ENCODE results near the gene SPRR3. TPM values are rescaled to one million over a fixed set of nuclear protein-coding genes. Genes with fewer than 3 reads are reported as not detected.

Gene SPRR3
- total RNA-seq, 2 experiments from 2014 or later: not detected

DNA sequence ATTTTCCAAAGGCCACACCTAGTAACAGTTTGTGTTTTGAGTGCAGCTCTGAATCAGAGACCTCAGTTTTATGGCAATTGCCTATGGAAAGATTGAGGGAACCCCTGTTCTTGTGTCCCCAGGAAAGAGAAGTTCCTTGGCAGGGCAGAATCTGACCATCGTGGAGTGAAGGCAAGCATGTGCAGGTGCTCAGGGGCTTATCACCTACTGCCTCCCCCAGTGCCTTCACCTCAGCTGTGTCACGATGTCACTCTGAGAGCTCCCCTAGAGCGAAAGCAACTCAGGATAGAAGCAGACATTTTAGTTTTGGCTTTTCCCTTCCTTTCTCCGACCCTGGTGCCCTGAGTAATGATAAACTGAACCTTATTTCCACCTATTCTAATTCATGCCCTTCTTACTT, 19.5 kb upstream of the SPRR3 start:
- Mint-ChIP-seq H3K9me3 (no peaks in the 10 kb centered on the region), H3K27ac (no peak overlapping the region), H3K4me3 (no peak overlapping the region), H3K36me3 (ENCODE audit: low read depth) (no peaks in the 10 kb centered on the region), H3K27me3 (peaks cover 16% of the 10 kb centered on the region), H3K4me1 (ENCODE audit: low read depth) (no peaks in the 10 kb centered on the region)
- TF ChIP-seq, protein P1, sequence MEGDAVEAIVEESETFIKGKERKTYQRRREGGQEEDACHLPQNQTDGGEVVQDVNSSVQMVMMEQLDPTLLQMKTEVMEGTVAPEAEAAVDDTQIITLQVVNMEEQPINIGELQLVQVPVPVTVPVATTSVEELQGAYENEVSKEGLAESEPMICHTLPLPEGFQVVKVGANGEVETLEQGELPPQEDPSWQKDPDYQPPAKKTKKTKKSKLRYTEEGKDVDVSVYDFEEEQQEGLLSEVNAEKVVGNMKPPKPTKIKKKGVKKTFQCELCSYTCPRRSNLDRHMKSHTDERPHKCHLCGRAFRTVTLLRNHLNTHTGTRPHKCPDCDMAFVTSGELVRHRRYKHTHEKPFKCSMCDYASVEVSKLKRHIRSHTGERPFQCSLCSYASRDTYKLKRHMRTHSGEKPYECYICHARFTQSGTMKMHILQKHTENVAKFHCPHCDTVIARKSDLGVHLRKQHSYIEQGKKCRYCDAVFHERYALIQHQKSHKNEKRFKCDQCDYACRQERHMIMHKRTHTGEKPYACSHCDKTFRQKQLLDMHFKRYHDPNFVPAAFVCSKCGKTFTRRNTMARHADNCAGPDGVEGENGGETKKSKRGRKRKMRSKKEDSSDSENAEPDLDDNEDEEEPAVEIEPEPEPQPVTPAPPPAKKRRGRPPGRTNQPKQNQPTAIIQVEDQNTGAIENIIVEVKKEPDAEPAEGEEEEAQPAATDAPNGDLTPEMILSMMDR (IDR thresholded peaks at IDR 0.05): no peak
- ChIA-PET CTCF (no interaction called here), POLR2A (no interaction called here)
- ATAC-seq (no peak), DNase-seq (no peak)
- intact Hi-C loops (cut with micrococcal nuclease): no loop called here

DNA sequence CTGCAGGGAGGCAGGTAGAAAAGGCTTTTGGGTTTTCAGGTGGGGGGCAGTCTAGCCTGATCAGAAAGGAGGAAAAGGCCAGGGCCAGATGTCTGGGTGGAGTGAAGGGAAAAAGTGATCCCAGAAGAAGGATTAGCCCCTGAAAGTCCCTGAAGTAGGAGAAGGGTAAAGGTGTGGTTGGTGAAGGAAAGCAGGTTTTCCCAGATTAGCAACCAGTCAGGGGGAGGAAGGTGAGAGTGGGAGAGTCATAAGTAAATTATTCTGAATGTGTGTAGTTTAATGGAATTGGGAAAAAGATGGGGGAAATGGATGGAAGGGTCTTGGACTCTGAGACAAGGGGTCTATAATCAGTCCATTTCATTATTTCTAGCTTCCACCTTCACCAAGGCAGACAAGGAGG, 18.3 kb upstream of the SPRR3 start:
- no peaks in the 10 kb centered on the region for H3K4me1 Mint-ChIP-seq (ENCODE audit: low read depth)
- DNase-seq (no peak), ATAC-seq (no peak)
- POLR2A ChIA-PET: interaction anchor here (0.7 kb wide), 1 partner anchor 50 kb away, joined by 3 read pairs; no protein-coding TSS in a partner anchor
- no peak overlapping the region for H3K27ac Mint-ChIP-seq
- H3K9me3 Mint-ChIP-seq: no peaks in the 10 kb centered on the region
- CTCF ChIA-PET: no interaction called here
- H3K27me3 Mint-ChIP-seq: peaks cover 21% of the 10 kb centered on the region
- TF ChIP-seq, protein P1 (IDR thresholded peaks at IDR 0.05): no peak
- intact Hi-C loops (cut with micrococcal nuclease): no loop called here
- no peaks in the 10 kb centered on the region for H3K36me3 Mint-ChIP-seq (ENCODE audit: low read depth)
- H3K4me3 Mint-ChIP-seq: no peak overlapping the region

GRCh38 chr1:152983743-152984142, 17.8 kb upstream of the SPRR3 start, which contains the start of gene SPRR1A:
Gene SPRR1A (plus strand): TSS chr1:152984081. CDS start chr1:152985231, 1,150 bp downstream.
- peaks cover 24% of the 10 kb centered on the region for H3K27me3 Mint-ChIP-seq
- POLR2A ChIA-PET: no interaction called here
- DNase-seq (no peak), ATAC-seq (no peak)
- no peak within 1 kb of the TSS for H3K27ac Mint-ChIP-seq
- no peak within 1 kb of the TSS for H3K4me3 Mint-ChIP-seq
- CTCF ChIA-PET: no interaction called here
- intact Hi-C loops (cut with micrococcal nuclease): no loop called here
- TF ChIP-seq, protein P1 (IDR thresholded peaks at IDR 0.05): no peak
- no peaks in the 10 kb centered on the region for H3K9me3 Mint-ChIP-seq
- H3K36me3 Mint-ChIP-seq (ENCODE audit: low read depth): no peaks in the 10 kb centered on the region
- no peaks in the 10 kb centered on the region for H3K4me1 Mint-ChIP-seq (ENCODE audit: low read depth)

- DNase-seq (no peak), ATAC-seq (no peak)
- TF ChIP-seq, protein P1 (IDR thresholded peaks at IDR 0.05): no peak
- H3K27ac Mint-ChIP-seq: no peak overlapping the region
- H3K4me1 Mint-ChIP-seq (ENCODE audit: low read depth): no peaks in the 10 kb centered on the region
- no peaks in the 10 kb centered on the region for H3K36me3 Mint-ChIP-seq (ENCODE audit: low read depth)
- H3K27me3 Mint-ChIP-seq: peaks cover 33% of the 10 kb centered on the region
- intact Hi-C loops (cut with micrococcal nuclease): no loop called here
- H3K4me3 Mint-ChIP-seq: no peak overlapping the region
- ChIA-PET POLR2A (no interaction called here), CTCF (no interaction called here)
- no peaks in the 10 kb centered on the region for H3K9me3 Mint-ChIP-seq
Measured at GRCh38 chr1:152986578-152986977, 15.0 kb upstream of the SPRR3 start.

DNA sequence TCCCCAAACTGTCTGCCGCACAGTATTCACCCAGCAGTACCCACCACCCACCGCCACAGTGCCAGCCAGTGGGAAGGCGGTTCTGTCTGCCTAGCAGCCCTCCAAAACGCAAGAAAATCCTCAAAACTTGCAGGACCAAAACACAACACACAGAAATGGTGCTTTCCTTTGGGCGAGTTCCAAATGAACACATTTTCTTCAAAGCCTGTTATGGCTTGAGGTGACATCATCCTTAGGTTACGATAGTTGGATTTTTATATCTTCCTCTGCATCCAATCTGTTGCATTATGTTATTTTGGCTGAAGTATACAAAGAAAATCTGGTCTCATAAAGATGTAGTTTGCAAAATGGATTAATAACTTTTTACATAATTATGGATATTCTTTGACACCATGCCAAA, 8.4 kb upstream of the SPRR3 start:
- POLR2A ChIA-PET: no interaction called here
- no peaks in the 10 kb centered on the region for H3K36me3 Mint-ChIP-seq (ENCODE audit: low read depth)
- no peak overlapping the region for H3K27ac Mint-ChIP-seq
- no peak for DNase-seq
- CTCF ChIA-PET: no interaction called here
- H3K4me1 Mint-ChIP-seq (ENCODE audit: low read depth): no peaks in the 10 kb centered on the region
- H3K9me3 Mint-ChIP-seq: peaks cover 5% of the 10 kb centered on the region
- no peak overlapping the region for H3K4me3 Mint-ChIP-seq
- TF ChIP-seq, protein P1 (IDR thresholded peaks at IDR 0.05): no peak
- ATAC-seq: no peak
- peaks cover 26% of the 10 kb centered on the region for H3K27me3 Mint-ChIP-seq
- intact Hi-C loops (cut with micrococcal nuclease): no loop called here
